HG03196 (cell line): ENCODE results near the gene XYLT1.
A peak's percentile ranks its signal among the peaks of the same experiment; 100 is the strongest.
"Not testable (repeated sequence)": the region's sequence is repeated elsewhere in the genome, so short reads cannot be mapped to it uniquely, and the experiment has no call there.

ENCODE experiments used
- ATAC-seq: cut with Tn5 transposase; IDR thresholded peaks from one replicate; pipeline ENCODE4 v1.9.1; 2021; ENCODE audit not compliant: unreplicated experiment

XYLT1 gene

GRCh38 chr16:17313085-17313611 is 157.6 kb downstream of the XYLT1 start:
- ATAC-seq = no peak

DNA sequence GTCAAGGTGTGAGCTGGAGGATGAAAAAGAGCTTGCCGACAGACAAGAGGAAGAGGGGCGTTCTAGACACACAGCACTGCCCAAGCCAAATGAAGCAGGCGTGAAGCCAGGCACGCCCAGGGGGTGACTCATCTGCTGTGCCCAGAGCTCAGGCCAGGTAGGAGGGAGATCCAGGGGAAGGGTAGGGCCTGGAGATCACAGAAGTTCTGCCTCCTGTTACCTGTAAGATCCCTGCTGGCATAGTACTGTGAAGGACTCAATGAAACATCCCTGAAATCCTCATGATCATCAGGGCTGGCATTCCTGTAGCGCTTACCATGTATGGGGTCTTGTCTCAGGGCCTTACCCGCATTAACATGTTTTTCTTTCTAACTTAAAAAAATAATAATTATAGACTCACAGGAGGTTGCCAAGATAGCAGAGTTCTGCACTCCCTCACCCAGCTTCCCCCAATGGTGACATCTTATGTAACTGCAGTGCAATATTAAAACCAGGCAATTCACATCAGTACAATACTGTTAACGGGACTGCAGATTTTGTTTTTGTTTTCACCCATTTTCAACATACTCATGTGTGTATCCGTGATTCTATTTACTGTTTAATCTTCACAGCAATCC is 158.6 kb downstream of the XYLT1 start:
- ATAC-seq = no peak

DNA sequence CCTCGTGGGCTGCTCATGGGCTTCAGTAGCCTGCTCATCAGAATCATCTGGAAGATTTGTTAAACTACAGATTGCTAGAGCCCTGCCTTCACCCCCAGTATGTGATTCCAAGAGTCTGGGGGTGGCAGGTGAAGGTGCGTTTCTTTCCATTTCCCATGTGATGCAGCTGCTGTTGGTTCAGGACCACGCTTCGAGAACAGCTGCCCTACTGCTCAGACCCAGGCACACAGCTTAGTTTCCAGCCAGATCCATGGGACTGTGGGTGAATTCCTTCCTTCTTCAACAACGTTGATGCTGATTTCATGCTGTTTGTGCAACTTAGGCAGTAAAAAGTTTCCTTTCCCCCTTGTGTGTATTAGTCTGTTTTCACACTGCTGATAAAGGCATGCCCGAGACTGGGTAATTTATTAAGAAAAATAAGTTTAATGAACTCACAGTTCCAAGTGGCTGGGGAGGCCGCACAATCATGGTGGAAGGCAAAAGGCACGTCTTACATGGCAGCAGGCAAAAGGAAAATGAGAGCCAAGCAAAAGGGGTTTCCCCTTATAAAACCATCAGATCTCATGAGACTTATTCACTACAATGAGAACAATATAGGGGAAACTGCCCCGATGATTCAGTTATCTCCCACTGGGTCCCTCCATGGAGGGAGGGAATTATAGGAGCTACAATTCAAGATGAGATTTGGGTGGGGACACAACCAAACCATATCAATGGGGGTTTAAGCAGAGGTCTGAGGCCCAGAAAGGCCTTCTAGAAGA is 159.2 kb downstream of the XYLT1 start:
- no peak for ATAC-seq

GRCh38 chr16:17309510-17309909 is 161.2 kb downstream of the XYLT1 start:
- no peak for ATAC-seq

DNA sequence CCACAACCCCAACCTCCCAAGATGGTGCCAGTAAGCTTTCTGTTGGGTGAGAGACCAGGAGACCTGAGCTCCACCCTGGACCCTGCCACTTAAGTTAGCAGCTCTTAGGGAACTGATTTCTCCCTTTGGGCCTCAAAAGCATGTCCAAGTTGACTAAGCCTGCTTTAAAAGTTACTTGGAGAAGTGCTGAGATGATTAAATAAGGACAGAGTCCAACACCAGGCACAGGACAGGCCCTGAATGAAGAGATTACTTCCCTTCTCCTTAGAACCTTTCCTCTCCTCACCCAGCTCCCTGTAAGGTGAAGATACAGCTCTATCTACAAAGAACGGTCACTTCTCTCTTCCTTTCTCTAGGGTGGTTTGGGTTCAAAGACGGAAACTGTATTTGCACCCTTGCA is 162.6 kb downstream of the XYLT1 start:
- ATAC-seq = no peak

GRCh38 chr16:17307504-17307903 is 163.3 kb downstream of the XYLT1 start:
- ATAC-seq = no peak

- no peak for ATAC-seq
These were observed 164.0 kb downstream of the XYLT1 start for GRCh38 chr16:17306745-17307144.

DNA sequence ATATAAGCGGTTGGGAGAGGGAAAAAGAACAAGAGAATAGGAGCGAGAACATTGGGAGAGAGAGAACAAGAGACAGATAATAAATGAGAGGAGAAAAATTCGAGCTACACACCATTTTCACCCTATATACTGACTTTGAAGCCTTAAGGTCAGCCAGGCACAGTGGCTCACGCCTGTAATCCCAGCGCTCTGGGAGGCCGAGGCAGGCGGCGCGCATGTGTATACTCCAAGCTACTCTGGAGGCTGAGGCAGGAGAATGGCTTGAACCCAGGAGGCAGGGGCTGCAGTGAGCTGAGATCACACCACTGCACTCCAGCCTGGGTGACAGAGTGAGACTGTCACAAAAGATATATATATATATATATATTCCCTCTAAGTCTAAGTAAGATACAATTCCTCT is 164.5 kb downstream of the XYLT1 start:
- ATAC-seq = not testable (repeated sequence)

DNA sequence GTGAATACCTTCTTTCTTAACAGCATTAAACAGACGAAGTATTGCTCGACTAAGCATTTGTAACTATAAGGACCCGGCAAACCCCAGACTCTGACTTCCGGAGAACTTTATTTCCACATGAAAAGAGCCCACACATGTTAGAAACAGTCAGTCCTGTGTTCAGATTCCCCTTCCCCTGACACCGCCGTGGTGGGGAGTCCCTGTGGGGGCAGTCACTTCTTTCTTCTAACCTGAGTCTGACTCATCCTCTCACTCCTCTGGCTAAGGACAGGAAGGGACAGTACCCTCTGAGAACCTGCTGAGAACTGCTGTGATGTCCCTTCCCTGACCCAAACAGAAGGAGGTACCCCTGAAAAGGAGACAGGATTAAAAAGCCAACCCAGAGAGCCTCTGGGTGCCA is 165.1 kb downstream of the XYLT1 start:
- no peak for ATAC-seq

- no peak for ATAC-seq
These were observed 166.2 kb downstream of the XYLT1 start for GRCh38 chr16:17304491-17305119.

- no peak for ATAC-seq
These were observed 166.7 kb downstream of the XYLT1 start for GRCh38 chr16:17304106-17304490.

DNA sequence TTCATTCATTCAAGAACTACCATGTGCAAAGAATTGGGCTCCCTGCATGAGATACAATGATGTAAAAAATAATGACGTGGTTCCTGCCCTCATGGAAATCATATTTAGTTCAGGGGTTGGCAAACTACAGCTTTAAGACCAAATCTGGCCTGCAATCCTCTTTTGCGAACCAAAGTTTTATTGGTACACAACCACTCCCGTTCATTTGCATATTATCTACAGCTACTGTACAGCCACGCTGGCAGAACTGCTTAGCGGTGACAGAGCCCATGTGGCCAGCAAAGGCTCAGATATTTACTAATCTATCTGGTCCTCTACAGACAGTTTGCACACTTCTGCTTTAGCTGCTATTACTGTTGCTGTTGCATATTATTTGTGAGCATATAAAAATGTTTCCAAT is 167.7 kb downstream of the XYLT1 start:
- no peak for ATAC-seq

GRCh38 chr16:17302620-17303019 is 168.1 kb downstream of the XYLT1 start:
- no peak for ATAC-seq

DNA sequence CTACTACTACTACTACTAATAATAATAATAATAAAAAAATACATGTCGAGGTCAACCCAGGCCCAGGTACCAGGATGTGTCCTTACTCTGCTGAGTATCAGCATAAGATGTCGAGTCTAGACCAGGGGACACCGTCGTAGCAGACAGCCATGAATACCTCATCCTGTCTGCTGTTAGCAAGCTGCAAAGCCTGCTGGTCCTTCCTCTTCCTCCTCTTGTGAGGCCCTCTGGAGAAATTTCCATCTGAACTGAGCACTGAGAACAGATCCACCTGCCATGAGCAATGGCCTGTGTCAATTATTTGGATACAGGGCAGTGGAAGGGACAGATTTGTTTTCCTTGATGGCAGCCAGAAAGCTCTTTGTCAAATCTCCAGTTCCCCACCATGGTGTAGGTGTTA is 168.5 kb downstream of the XYLT1 start:
- no peak for ATAC-seq

DNA sequence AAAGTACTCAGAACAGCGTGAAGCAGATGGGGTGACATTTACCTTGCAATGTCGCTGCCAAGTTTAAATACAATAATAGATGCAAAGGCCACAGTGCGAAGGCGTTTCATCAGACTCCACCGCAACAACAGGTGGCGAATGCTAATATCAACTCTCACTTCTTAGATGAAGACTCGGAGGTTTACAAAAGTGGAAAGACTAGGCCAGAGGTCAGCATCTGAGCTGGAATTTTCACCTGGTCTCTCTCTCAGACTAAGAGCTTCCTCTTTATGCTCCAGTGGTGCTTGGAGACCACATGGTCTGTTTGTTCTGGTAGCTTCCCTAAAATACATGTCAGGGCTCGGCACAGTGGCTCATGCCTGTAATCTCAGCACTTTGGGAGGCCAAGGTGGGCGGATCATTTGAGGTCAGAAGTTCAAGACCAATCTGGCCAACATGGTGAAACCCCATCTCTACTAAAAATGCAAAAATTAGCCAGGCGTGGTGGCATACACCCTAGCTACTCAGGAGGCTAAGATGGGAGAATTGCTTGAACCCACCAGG is 169.1 kb downstream of the XYLT1 start:
- peak; percentile 83 for ATAC-seq

- ATAC-seq = no peak
These were observed 169.6 kb downstream of the XYLT1 start for GRCh38 chr16:17301184-17301583.

DNA sequence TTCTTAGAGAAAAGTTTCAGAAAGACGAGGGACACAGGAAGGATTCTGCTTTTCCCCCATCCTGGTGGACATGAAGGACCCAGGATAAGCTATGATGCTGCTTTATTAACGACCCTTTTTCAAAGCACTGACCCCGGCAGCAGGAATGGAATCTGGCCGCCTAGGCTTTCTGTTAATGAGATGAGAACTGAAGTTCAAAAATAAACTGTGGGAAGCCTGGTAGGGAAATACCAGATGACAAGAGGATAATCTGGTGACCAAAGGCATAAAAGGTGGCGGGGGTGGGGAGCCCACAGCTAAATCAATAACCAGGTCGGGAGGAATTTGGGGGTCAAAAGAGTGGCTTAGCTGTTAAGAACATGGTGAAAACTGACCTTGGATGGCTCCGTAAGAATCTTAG is 171.0 kb downstream of the XYLT1 start:
- no peak for ATAC-seq

- no peak for ATAC-seq
These were observed 172.5 kb downstream of the XYLT1 start for GRCh38 chr16:17298238-17298637.

- no peak for ATAC-seq
These were observed 174.3 kb downstream of the XYLT1 start for GRCh38 chr16:17296431-17296830.

GRCh38 chr16:17295948-17296347 is 174.8 kb downstream of the XYLT1 start:
- no peak for ATAC-seq

DNA sequence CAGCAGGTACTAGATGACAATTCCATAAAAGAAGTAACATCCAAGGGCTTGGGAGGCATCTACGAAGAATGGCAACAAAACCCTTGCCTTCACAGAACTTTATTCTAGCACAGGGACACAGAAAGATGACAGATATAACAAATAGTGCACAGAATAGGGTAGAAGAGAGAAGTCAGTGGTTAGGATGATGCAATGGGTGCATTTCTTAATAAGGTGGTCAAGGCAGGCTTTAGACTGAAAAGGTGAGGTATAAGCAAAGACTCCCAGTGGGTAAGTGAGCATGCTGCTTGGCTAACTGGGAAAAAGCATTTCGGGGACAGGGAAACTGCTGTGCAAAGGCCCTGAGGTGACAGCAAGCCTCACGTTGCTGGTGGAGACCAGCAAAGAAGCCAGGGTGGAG is 175.9 kb downstream of the XYLT1 start:
- ATAC-seq = no peak
